Measurements from ENCODE around the gene PLA2G7.

Gene PLA2G7

GRCh38 chr6:46657642-46658041, 77.5 kb downstream of the PLA2G7 start:
- Histone ChIP-seq H3K36me3 (peaks cover 7 to 16% (median 7%) of the 10 kb centered on the region in 3 donors), H3K4me1 (peaks cover 0 to 17% (median 8%) of the 10 kb centered on the region in 4 donors), H3K9me3 (no peaks in the 10 kb centered on the region), H3K27me3 (no peaks in the 10 kb centered on the region), H3K27ac (no peak overlapping the region), H3K4me3 (no peak overlapping the region)
- intact Hi-C loops (cut with DNase I; ENCODE audit: low total_unique reads), result no loop called here
- DNase-seq, result no peak
- no peak for TF ChIP-seq CTCF (IDR thresholded peaks at IDR 0.05)

- Histone ChIP-seq H3K27ac (no peak overlapping the region), H3K4me3 (no peak overlapping the region), H3K4me1 (peaks cover 0 to 17% (median 11%) of the 10 kb centered on the region in 4 donors), H3K36me3 (peaks cover 7 to 9% (median 7%) of the 10 kb centered on the region in 3 donors), H3K9me3 (no peaks in the 10 kb centered on the region), H3K27me3 (no peaks in the 10 kb centered on the region)
- DNase-seq, result no peak
- intact Hi-C loops (cut with DNase I; ENCODE audit: low total_unique reads), result no loop called here
- TF ChIP-seq CTCF (IDR thresholded peaks at IDR 0.05), result no peak
Observed at GRCh38 chr6:46655803-46656202, 79.4 kb downstream of the PLA2G7 start.

Measured in tibial artery (tissue), 4 donors.